HepG2 (cell line): ENCODE measurements around the gene OR2V2. TPM values are rescaled to one million over a fixed set of nuclear protein-coding genes. Genes with fewer than 3 reads are reported as not detected.

Experiments used
- ATAC-seq: fragments of 200-7000 bp; cut with Tn5 transposase; 3 replicates; pipeline ENCODE4 v1.9.1; 2020; ENCODE audit warnings: mild to moderate bottlenecking, moderate library complexity
- BruUV-seq: library from RNA; stranded (reverse); fragments of 400-500 nt; replicated peaks from 2 replicates; lab custom pipeline; 2021; lab: Mats Ljungman, UMichigan
- CTCF ChIA-PET: fragments of 300-600 bp; formaldehyde crosslinking; extraction: SDS; loops from one replicate; lab custom pipeline; 2021; ENCODE audit warnings: low total read pairs, inconsistent platforms, low intra/inter-chr PET ratio; lab: Yijun Ruan, JAX
- POLR2A ChIA-PET: fragments of 350-600 bp; sonication (Branson Sonifier 250); formaldehyde crosslinking; loops from one replicate; lab custom pipeline; 2020; ENCODE audit warnings: antibody characterized with exemption, inconsistent platforms; lab: Yijun Ruan, JAX
- DNase-seq: peaks from one replicate; pipeline ENCODE4 v3.0.0-alpha.2; 2015; ENCODE audit warnings: low spot score
- FAIRE-seq: peaks from 3 replicates; lab custom pipeline; 2011; peaks lifted over from hg19 to GRCh38; lab: Jason Lieb, UNC
- H2AFZ ChIP-seq: one replicate; pipeline ENCODE4 v1.6.1; 2011; ENCODE audit warnings: low read length, inconsistent platforms
- H3K27ac ChIP-seq: fragments of 300-600 bp; 3 replicates; pipeline ENCODE4 v1.8.0; 2011; ENCODE audit warnings: mixed run types, mild to moderate bottlenecking, mixed read lengths, low read length, inconsistent platforms; ENCODE audit not compliant: insufficient read depth; ENCODE audit errors: extremely low read length
- H3K27me3 ChIP-seq, 2 experiments: fragments of 200-600 bp in 1 of 2; 2 replicates in 1 of 2; 3 replicates in 1 of 2; pipeline versions ENCODE4 v1.6.0 to v1.8.0; 2011; ENCODE audit warnings: low read length in 2 of 2, mild to moderate bottlenecking in 2 of 2, moderate library complexity in 2 of 2, inconsistent platforms in 1 of 2; ENCODE audit not compliant: insufficient read depth in 2 of 2, control insufficient read depth in 1 of 2
- H3K36me3 ChIP-seq, 2 experiments: fragments of 200-600 bp in 1 of 2; replicated peaks in 1 of 2; 2 replicates in 1 of 2; 3 replicates in 1 of 2; pipeline versions ENCODE4 v1.5.1 to v1.8.0; 2011; ENCODE audit warnings: low read length in 2 of 2, inconsistent platforms in 1 of 2; ENCODE audit not compliant: insufficient read depth in 2 of 2, control insufficient read depth in 1 of 2
- H3K4me1 ChIP-seq: 2 replicates; pipeline ENCODE4 v1.5.1; 2012; ENCODE audit warnings: low read length, inconsistent platforms; ENCODE audit not compliant: insufficient read depth
- H3K4me2 ChIP-seq: 2 replicates; pipeline ENCODE4 v1.6.0; 2011; ENCODE audit warnings: low read depth, low read length, inconsistent platforms
- H3K4me3 ChIP-seq, 3 experiments: fragments of 200-600 bp in 1 of 3; sonication (generic), shearing (Covaris generic) in 1 of 3; replicated peaks in 1 of 3; 2 replicates each; pipeline ENCODE4 v1.5.1; 2011 to 2016; ENCODE audit warnings: low read length in 3 of 3, inconsistent platforms in 2 of 3, low read depth in 2 of 3, mild to moderate bottlenecking in 2 of 3, control low read depth in 1 of 3, mixed read lengths in 1 of 3; ENCODE audit not compliant: insufficient read depth in 1 of 3
- H3K79me2 ChIP-seq: one replicate; pipeline ENCODE4 v1.6.1; 2011; ENCODE audit warnings: low read length, inconsistent platforms; ENCODE audit not compliant: insufficient read depth
- H3K9ac ChIP-seq: 2 replicates; pipeline ENCODE4 v1.6.0; 2011; ENCODE audit warnings: mild to moderate bottlenecking, low read depth, low read length, inconsistent platforms; ENCODE audit not compliant: insufficient read depth
- H3K9me3 ChIP-seq: 2 replicates; pipeline ENCODE4 v1.5.1; 2012; ENCODE audit warnings: mild to moderate bottlenecking, low read length
- H4K20me1 ChIP-seq: 2 replicates; pipeline ENCODE4 v1.6.0; 2011; ENCODE audit warnings: inconsistent platforms, mild to moderate bottlenecking, low read length, moderate library complexity; ENCODE audit not compliant: insufficient read depth
- HNF4G ChIP-seq, 2 experiments: sonication (generic) in 1 of 2; formaldehyde crosslinking in 1 of 2; IDR thresholded peaks; 2 replicates each; pipeline versions ENCODE4 v1.4.0 to v1.6.1; 2011 to 2020; ENCODE audit warnings: borderline replicate concordance in 2 of 2, low read depth in 2 of 2, mild to moderate bottlenecking in 2 of 2, low read length in 1 of 2, missing genetic modification reagents in 1 of 2, moderate library complexity in 1 of 2
- JUN ChIP-seq: sonication (generic); formaldehyde crosslinking; IDR thresholded peaks from 2 replicates; pipeline ENCODE4 v1.4.0; 2020; ENCODE audit warnings: mild to moderate bottlenecking, missing genetic modification reagents
- LCORL ChIP-seq, 2 experiments: fragments of 450-650 bp in 1 of 2; sonication (generic) in 1 of 2; formaldehyde crosslinking in 1 of 2; IDR thresholded peaks; 2 replicates each; pipeline versions ENCODE4 v1.5.0 to v1.6.1; 2017 to 2020; ENCODE audit warnings: antibody characterized with exemption in 1 of 2, missing genetic modification reagents in 1 of 2
- RCOR2 ChIP-seq: IDR thresholded peaks from 2 replicates; pipeline ENCODE4 v1.6.1; 2016; ENCODE audit warnings: missing biosample characterization, missing genetic modification reagents
- SAFB2 ChIP-seq: sonication (generic); formaldehyde crosslinking; IDR thresholded peaks from 2 replicates; pipeline ENCODE4 v1.5.1; 2020; ENCODE audit warnings: missing genetic modification reagents, low read depth, mild to moderate bottlenecking, borderline replicate concordance
- SALL2 ChIP-seq: sonication (generic); formaldehyde crosslinking; IDR thresholded peaks from 2 replicates; pipeline ENCODE4 v1.8.1; 2023; ENCODE audit warnings: mild to moderate bottlenecking, missing genetic modification reagents, inconsistent platforms
- SMAD3 ChIP-seq: sonication (generic); formaldehyde crosslinking; IDR thresholded peaks from 2 replicates; pipeline ENCODE4 v1.4.0; 2020; ENCODE audit warnings: missing genetic modification reagents
- ZBTB7A ChIP-seq: sonication (generic); formaldehyde crosslinking; IDR thresholded peaks from 2 replicates; pipeline ENCODE4 v1.8.0; 2022; ENCODE audit warnings: mild to moderate bottlenecking, missing genetic modification reagents
- ZNF326 ChIP-seq: sonication (generic); formaldehyde crosslinking; IDR thresholded peaks from 2 replicates; pipeline ENCODE4 v1.4.0; 2020; ENCODE audit warnings: missing genetic modification reagents, borderline replicate concordance
- ZNF367 ChIP-seq: sonication (generic); formaldehyde crosslinking; IDR thresholded peaks from 2 replicates; pipeline ENCODE4 v1.4.0; 2020; ENCODE audit warnings: missing genetic modification reagents, borderline replicate concordance
- ZNF652 ChIP-seq: IDR thresholded peaks from 2 replicates; pipeline ENCODE4 v1.6.1; 2016; ENCODE audit warnings: low read depth, borderline replicate concordance
- ZNF7 ChIP-seq: IDR thresholded peaks from 2 replicates; pipeline ENCODE4 v1.6.1; 2016; ENCODE audit warnings: missing biosample characterization, missing genetic modification reagents
- ZNF841 ChIP-seq: sonication (generic); formaldehyde crosslinking; IDR thresholded peaks from 2 replicates; pipeline ENCODE4 v1.8.1; 2023; ENCODE audit warnings: missing genetic modification reagents, borderline replicate concordance
- WGBS: methylation state at CpG from one replicate; pipeline ENCODE4 v1.1.6; 2017; ENCODE audit warnings: low lambda C conversion rate; 5-methylcytosine and 5-hydroxymethylcytosine counted together
- in situ Hi-C: cut with HindIII; loops from 2 replicates; pipeline ENCODE4 v1.10.0; 2017; ENCODE audit warnings: low pct_unique_long_range_greater_than_20kb; ENCODE audit not compliant: extremely low pct_ligation_motif_present
- intact Hi-C: fragments of 100-400 bp; cut with micrococcal nuclease; formaldehyde crosslinking; loops from one replicate; pipeline ENCODE4 v1.10.0; 2022; ENCODE audit not compliant: unreplicated experiment
- polyA plus RNA-seq, 8 experiments: library from polyadenylated mRNA; depleted of rRNA in 3 of 8; stranded (reverse) in 7 of 8; unstranded in 1 of 8; fragments of >200 nt; fragmentation: Illumina TruSeq in 4 of 8; extraction: Trizol in 4 of 8; gene quantifications; 2 replicates each; pipeline versions ENCODE4 v1.2.1 to v1.2.3, GENCODE V29; 2011 to 2016; ENCODE audit warnings: low read depth in 4 of 8, missing spikeins in 1 of 8, mixed read lengths in 1 of 8; ENCODE audit not compliant: insufficient read depth in 1 of 8
- total RNA-seq, 5 experiments: library from RNA; depleted of rRNA; stranded (reverse); fragments of >200 nt; fragmentation: Illumina TruSeq; extraction: Trizol; gene quantifications; 2 replicates each; pipeline ENCODE4 v1.2.3, GENCODE V29; 2016; ENCODE audit warnings: low read depth in 1 of 5
- TF ChIP-seq, protein P1 (sequence below): sonication (generic); formaldehyde crosslinking; conservative IDR thresholded peaks from 2 replicates; pipeline ENCODE4 v1.8.0; 2022; ENCODE audit warnings: mild to moderate bottlenecking, moderate library complexity, missing genetic modification reagents
- TF ChIP-seq, protein P2 (sequence below): sonication (generic); IDR thresholded peaks from 2 replicates; pipeline ENCODE4 v1.6.1; 2016; ENCODE audit warnings: low read depth, borderline replicate concordance

OR2V2 gene
- total and polyA plus RNA-seq, 2 of the 13 experiments (the other 11 are each of a cell fraction or from before 2014, with no cell fraction given), result not detected

DNA sequence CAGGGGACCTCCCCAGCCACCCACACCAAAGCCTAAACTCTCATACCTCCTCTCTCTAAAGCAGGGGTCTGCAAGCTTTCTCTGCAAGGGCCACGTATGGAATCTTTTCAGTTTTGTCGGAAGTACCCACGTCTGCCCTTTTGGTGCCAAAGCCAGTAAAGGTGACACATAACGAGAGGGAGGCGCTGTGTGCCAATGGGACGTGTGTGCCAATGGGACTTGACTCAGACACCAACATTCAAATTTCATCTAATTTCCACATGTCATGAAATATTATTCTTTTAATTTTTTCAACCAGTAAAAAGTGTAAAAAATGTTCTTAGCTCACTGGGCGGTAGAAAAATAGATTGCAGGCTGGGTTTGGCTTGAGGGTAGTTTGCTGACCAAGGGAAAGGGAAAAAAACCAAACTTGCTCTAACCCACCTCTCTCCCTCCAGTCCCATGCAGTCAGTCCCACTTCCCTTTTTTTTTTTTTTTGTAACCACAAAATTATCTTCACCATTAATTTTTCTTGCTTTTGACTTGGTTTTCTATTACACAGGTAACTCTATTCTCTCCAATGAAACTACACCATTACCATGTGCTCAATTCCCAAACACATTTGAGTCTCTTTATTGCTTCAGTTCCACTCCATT is 41.9 kb upstream of the OR2V2 start:
- ChIA-PET POLR2A (no interaction called here), CTCF (no interaction called here)
- no peak for ATAC-seq
- H3K27ac ChIP-seq, result no peak overlapping the region
- H3K4me1 ChIP-seq, result no peaks in the 10 kb centered on the region
- H3K4me2 ChIP-seq, result no peak overlapping the region
- no peaks in the 10 kb centered on the region for H4K20me1 ChIP-seq
- no peaks in the 10 kb centered on the region for H3K79me2 ChIP-seq
- H3K4me3 ChIP-seq, result no peak overlapping the region
- no peak for DNase-seq
- H3K36me3 ChIP-seq, result no peaks in the 10 kb centered on the region
- H3K9me3 ChIP-seq, result no peaks in the 10 kb centered on the region
- intact Hi-C loops (no loop called here), in situ Hi-C loops (no loop called here)
- H3K27me3 ChIP-seq, result peaks cover 0 to 30% of the 10 kb centered on the region in 2 experiments; a peak in 2 of 5 replicates
- 57% methylated on average over 7 of the region's 7 CpGs for WGBS
- BruUV-seq, result no TSS peak
- FAIRE-seq, result no peak
- H3K9ac ChIP-seq, result no peak overlapping the region
- TF ChIP-seq, protein P1, sequence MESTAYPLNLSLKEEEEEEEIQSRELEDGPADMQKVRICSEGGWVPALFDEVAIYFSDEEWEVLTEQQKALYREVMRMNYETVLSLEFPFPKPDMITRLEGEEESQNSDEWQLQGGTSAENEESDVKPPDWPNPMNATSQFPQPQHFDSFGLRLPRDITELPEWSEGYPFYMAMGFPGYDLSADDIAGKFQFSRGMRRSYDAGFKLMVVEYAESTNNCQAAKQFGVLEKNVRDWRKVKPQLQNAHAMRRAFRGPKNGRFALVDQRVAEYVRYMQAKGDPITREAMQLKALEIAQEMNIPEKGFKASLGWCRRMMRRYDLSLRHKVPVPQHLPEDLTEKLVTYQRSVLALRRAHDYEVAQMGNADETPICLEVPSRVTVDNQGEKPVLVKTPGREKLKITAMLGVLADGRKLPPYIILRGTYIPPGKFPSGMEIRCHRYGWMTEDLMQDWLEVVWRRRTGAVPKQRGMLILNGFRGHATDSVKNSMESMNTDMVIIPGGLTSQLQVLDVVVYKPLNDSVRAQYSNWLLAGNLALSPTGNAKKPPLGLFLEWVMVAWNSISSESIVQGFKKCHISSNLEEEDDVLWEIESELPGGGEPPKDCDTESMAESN (CRISPR knock-in tag), result no peak
- TF ChIP-seq ZNF7 (CRISPR knock-in tag) (no peak), SAFB2 (CRISPR knock-in tag) (no peak), ZBTB7A (CRISPR knock-in tag) (no peak), ZNF652 (no peak), LCORL (IDR thresholded peaks at IDR 0.05) (no peak), LCORL (CRISPR knock-in tag; IDR thresholded peaks at IDR 0.05) (no peak), RCOR2 (no peak), SMAD3 (CRISPR knock-in tag) (no peak), ZNF841 (CRISPR knock-in tag) (no peak), JUN (no peak), SALL2 (CRISPR knock-in tag) (no peak), HNF4G (IDR thresholded peaks at IDR 0.05; ENCODE audit: borderline replicate concordance, low read depth, low read length) (no peak), HNF4G (CRISPR knock-in tag; IDR thresholded peaks at IDR 0.05; ENCODE audit: borderline replicate concordance, low read depth) (no peak), ZNF326 (CRISPR knock-in tag) (no peak), ZNF367 (CRISPR knock-in tag) (no peak)
- TF ChIP-seq, protein P2, sequence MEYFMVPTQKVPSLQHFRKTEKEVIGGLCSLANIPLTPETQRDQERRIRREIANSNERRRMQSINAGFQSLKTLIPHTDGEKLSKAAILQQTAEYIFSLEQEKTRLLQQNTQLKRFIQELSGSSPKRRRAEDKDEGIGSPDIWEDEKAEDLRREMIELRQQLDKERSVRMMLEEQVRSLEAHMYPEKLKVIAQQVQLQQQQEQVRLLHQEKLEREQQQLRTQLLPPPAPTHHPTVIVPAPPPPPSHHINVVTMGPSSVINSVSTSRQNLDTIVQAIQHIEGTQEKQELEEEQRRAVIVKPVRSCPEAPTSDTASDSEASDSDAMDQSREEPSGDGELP, result no peak
- H2AFZ ChIP-seq, result no peak overlapping the region
